LNCAP (cell line): Measurements from ENCODE around the gene ZC3H13.

Experiments used
- TF ChIP-seq, protein P1 (sequence below): fragments of 450-650 bp; IDR thresholded peaks from 2 replicates; pipeline ENCODE4 v1.5.1; 2017; ENCODE audit warnings: mild to moderate bottlenecking

ZC3H13 gene

DNA sequence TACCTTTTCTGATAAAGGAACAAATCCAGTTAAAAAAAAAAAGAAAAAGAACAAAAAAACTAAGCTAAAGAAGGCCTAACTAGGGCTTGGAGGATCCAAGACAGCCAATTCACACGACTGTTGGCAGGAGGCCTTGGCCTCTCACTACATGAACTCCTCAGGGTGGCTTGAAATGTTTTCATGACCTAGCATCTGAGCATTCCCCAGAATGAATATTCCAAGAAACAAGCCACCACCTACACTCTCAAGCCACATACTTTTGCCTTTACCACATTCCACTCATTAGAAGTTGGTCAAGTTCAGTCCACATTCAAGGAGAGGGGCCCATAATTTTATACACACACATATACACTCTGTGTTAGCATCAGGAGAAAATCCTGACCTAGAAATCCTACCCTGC is 103.4 kb downstream of the ZC3H13 start:
- TF ChIP-seq, protein P1, sequence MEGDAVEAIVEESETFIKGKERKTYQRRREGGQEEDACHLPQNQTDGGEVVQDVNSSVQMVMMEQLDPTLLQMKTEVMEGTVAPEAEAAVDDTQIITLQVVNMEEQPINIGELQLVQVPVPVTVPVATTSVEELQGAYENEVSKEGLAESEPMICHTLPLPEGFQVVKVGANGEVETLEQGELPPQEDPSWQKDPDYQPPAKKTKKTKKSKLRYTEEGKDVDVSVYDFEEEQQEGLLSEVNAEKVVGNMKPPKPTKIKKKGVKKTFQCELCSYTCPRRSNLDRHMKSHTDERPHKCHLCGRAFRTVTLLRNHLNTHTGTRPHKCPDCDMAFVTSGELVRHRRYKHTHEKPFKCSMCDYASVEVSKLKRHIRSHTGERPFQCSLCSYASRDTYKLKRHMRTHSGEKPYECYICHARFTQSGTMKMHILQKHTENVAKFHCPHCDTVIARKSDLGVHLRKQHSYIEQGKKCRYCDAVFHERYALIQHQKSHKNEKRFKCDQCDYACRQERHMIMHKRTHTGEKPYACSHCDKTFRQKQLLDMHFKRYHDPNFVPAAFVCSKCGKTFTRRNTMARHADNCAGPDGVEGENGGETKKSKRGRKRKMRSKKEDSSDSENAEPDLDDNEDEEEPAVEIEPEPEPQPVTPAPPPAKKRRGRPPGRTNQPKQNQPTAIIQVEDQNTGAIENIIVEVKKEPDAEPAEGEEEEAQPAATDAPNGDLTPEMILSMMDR, result no peak

DNA sequence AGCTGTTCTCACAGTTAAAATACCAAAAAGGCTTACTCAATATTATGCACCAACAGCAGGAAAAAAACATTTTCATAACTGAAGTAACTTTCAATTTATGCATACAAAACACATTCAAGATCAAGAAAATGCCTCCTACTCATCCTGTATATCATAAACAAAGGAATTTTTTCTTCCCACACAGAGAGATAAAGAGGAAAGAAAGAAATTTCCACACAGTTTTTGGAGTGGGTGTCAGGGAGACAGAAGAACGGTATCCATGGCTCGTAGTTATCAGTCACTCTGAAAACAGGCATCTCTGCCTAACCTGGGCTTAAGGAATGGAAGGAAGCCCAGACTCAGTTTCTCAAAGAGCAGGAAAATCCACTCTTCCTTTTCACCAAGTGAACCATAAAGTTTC is 108.6 kb downstream of the ZC3H13 start:
- TF ChIP-seq, protein P1, result no peak

GRCh38 chr13:45943120-45943519 is 109.4 kb downstream of the ZC3H13 start:
- TF ChIP-seq, protein P1, result no peak

DNA sequence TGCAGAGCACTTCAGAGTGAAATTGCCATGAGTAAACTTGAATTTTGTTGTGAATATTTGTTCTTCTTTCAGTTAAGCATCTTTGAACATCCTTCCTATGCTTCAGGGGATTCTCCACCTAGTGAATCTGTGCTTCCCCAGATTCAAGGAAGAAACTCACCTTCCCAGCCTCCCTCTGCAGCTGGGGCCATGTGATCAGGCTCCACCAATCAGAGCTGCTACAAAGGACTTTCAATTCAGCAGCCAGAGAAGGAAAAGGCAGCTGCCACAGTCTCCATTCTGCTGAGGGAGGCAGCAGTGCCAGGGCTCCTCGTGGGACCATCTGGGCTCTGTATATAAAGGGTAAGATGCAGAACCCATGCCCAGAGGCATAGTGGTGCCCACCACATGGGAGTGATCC is 111.3 kb downstream of the ZC3H13 start:
- TF ChIP-seq, protein P1, result no peak

- TF ChIP-seq, protein P1, result no peak
Measured at GRCh38 chr13:45940061-45940460, 112.5 kb downstream of the ZC3H13 start.

DNA sequence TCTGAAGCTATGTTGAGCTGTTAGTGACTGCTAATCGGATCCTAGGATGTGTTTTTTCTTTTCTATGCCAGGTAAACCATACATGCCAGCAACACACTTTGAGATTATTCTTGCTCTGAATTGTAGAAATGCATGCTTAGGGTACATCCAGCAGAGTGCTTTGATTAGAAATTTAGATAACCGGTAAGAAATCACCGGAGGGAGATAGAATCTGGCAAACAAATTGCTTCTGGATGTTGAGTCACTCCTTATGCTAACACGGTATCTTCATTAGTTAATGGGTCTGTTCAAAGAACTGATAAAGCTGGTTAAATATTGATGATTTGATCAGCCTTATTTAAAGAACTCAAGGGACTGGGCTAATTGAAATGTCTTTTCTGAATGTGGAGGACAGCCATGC is 115.9 kb downstream of the ZC3H13 start:
- TF ChIP-seq, protein P1, result no peak

- TF ChIP-seq, protein P1, result no peak
Measured at GRCh38 chr13:45934283-45934682, 118.3 kb downstream of the ZC3H13 start.

DNA sequence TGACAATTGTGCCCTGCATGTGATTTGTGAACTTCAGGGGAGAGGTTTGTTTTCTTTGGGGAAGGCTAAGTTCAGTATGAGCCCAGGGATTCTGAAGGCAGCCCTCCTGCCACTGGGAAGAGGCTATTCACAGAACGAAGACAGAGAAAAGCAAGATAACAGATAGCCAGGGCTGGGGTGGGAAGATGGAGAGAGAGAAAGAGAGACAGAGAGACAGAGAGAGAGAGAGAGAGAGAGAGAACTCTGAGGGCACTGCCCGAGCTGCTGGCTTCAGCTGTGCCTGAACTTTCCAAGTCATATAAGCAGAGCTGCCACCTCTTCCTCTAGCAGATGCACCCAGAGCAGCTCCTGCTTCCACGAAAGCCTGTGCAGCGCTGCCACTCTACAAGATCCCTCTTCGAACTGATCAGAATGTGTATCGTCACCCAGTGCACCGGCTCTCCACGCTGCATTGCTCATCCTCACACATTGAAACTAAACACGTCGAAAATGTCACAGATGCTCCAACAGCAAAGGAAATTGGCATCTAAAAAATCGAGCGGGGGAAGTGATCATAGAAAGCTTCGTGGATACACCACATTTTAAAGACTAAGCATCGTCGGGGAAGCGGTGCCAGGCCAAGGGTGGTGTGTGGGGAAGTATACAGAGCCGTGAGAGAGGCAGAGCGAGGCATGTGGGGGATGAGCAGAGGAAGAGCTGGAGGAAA is 119.2 kb downstream of the ZC3H13 start:
- TF ChIP-seq, protein P1, result no peak
